Measurements from ENCODE around the gene GGCT. TPM values are rescaled to one million over a fixed set of nuclear protein-coding genes. Genes with fewer than 3 reads are reported as not detected.

Gene GGCT
- total and polyA plus RNA-seq, 12 donors, result 18.6 to 67.8 (median 41.3) TPM

DNA sequence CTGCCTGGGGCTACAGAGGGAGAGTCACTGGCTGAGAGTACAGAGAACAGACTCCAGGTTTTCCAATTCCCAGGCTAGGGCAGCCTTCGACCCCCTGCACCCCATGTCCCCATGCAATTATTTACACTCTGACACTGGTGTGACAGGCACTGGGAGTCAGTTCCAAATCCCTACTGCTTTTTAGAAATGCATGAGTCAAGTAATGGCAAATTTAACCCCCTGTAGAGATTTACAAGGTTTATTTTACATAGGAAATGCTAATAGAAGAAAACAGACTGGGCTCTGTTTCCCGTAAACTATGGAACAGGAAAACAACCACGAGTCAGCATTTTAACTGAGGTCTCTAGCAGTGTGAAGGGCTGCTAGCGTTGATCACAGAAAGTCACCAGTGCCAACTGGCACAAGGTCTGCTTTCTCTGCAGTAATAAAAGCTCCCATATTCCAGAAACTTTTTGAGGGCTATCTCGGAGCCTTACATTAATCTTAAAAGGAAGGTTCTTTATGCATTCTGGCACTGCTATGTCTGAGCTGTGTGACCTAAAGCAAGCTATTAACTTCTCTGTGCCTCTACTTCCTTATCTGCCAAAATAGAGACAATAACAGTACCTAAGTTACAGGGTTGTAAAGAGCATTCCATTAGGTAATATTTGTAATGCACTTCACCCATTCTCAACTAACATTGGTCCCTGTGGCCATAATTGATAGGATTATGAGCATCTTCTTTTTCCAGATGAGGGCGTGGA lies 54.2 kb downstream of the GGCT start:
- peaks cover 0 to 7% of the 10 kb centered on the region in 2 donors for H3K4me1 ChIP-seq (replicated peaks in 1 of 2)
- intact Hi-C loops (cut with DNase I), result no loop called here
- H3K9me3 ChIP-seq (replicated peaks in 1 of 3), result no peaks in the 10 kb centered on the region
- H3K4me3 ChIP-seq, result no peak overlapping the region
- peaks cover 0 to 58% of the 10 kb centered on the region in 2 donors for H3K36me3 ChIP-seq (replicated peaks in 1 of 2)
- H3K27ac ChIP-seq, result no peak overlapping the region
- TF ChIP-seq CTCF (IDR thresholded peaks at IDR 0.05), result no peak
- no peak for TF ChIP-seq POLR2A (IDR thresholded peaks at IDR 0.05)
- H3K27me3 ChIP-seq, result no peaks in the 10 kb centered on the region
- no peak for DNase-seq
- WGBS, 4 donors, result 53 to 70% (median 58%) methylated on average over 6 of the region's 6 CpGs

- WGBS, 4 donors, result 89 to 90% (median 90%) methylated on average over 5 to 10 of the region's 10 CpGs
- peaks cover 0 to 46% of the 10 kb centered on the region in 2 donors for H3K36me3 ChIP-seq (replicated peaks in 1 of 2)
- no peak overlapping the region for H3K4me3 ChIP-seq
- DNase-seq, result no peak
- peaks cover 0 to 7% of the 10 kb centered on the region in 2 donors for H3K4me1 ChIP-seq (replicated peaks in 1 of 2)
- no peak overlapping the region for H3K27ac ChIP-seq
- intact Hi-C loops (cut with DNase I), result no loop called here
- H3K9me3 ChIP-seq (replicated peaks in 1 of 3), result no peaks in the 10 kb centered on the region
- TF ChIP-seq POLR2A (IDR thresholded peaks at IDR 0.05) (no peak), CTCF (IDR thresholded peaks at IDR 0.05) (no peak)
- no peaks in the 10 kb centered on the region for H3K27me3 ChIP-seq
Observed at GRCh38 chr7:30448461-30449189, 56.0 kb downstream of the GGCT start.

GRCh38 chr7:30447466-30447865 lies 57.2 kb downstream of the GGCT start:
- DNase-seq, result no peak
- intact Hi-C loops (cut with DNase I), result no loop called here
- Histone ChIP-seq H3K27ac (no peak overlapping the region), H3K4me1 (replicated peaks in 1 of 2) (peaks cover 0 to 7% of the 10 kb centered on the region in 2 donors), H3K4me3 (no peak overlapping the region), H3K9me3 (replicated peaks in 1 of 3) (no peaks in the 10 kb centered on the region), H3K27me3 (no peaks in the 10 kb centered on the region), H3K36me3 (replicated peaks in 1 of 2) (peaks cover 0 to 43% of the 10 kb centered on the region in 2 donors)
- TF ChIP-seq POLR2A (IDR thresholded peaks at IDR 0.05), result no peak
- no peak for TF ChIP-seq CTCF (IDR thresholded peaks at IDR 0.05)
- WGBS, 4 donors, result 95 to 97% (median 96%) methylated on average over 7 to 8 of the region's 8 CpGs

Other genes with a start within 250 kb of the GGCT start
- gene ZNRF2, start 220.2 kb downstream of the GGCT start, total RNA-seq, result 10 to 100 TPM in 7 of 9 donors, 1 to 10 TPM in 2; 3.1 to 36.5 (median 18.9) TPM
- gene ZNRF2, start 220.2 kb downstream of the GGCT start, polyA plus RNA-seq, result 1 to 10 TPM; 4.1 to 6.1 (median 4.5) TPM
- 10 to 100 TPM in 1 of 9 donors, 1 to 10 TPM in 8; 3.6 to 11.2 (median 6.9) TPM for gene NOD1, start 26.0 kb downstream of the GGCT start, total RNA-seq
- 10 to 100 TPM in 2 of 3 donors, 1 to 10 TPM in 1; 5.0 to 18.0 (median 10.9) TPM for gene NOD1, start 26.0 kb downstream of the GGCT start, polyA plus RNA-seq
- gene GARS1, start 90.0 kb upstream of the GGCT start, total RNA-seq, result 100 to 1,000 TPM in 1 of 9 donors, 10 to 100 TPM in 8; 36.3 to 120 (median 67.6) TPM
- gene GARS1, start 90.0 kb upstream of the GGCT start, polyA plus RNA-seq, result 100 to 1,000 TPM in 1 of 3 donors, 10 to 100 TPM in 2; 54.1 to 188 (median 76.9) TPM
- gene CRHR2, start 177.6 kb upstream of the GGCT start, total RNA-seq, result under 1 TPM in 1 of 9 donors, not detected in 8; under 0.01 TPM
- under 1 TPM in 1 of 3 donors, not detected in 2; 0.03 TPM for gene CRHR2, start 177.6 kb upstream of the GGCT start, polyA plus RNA-seq
- gene INMT, start 247.3 kb upstream of the GGCT start, total RNA-seq, result 100 to 1,000 TPM in 8 of 9 donors, 10 to 100 TPM in 1; 12.2 to 392 (median 164) TPM
- 100 to 1,000 TPM in 1 of 3 donors, 10 to 100 TPM in 2; 37.2 to 174 (median 68.6) TPM for gene INMT, start 247.3 kb upstream of the GGCT start, polyA plus RNA-seq

Data from adrenal gland (tissue), 12 donors.